Pancreas (tissue), 10 donors: ENCODE results near the gene SMAD2. TPM values are rescaled to one million over a fixed set of nuclear protein-coding genes. Genes with fewer than 3 reads are reported as not detected.

Experiments
- ATAC-seq, 4 donors: fragments of 200-7000 bp; cut with Tn5 transposase; one replicate each; pipeline versions ENCODE4 v1.8.0 to v1.9.1; 2020; ENCODE audit warnings: mild to moderate bottlenecking in 4 of 4, moderate library complexity in 4 of 4
- DNase-seq, 6 donors: peaks; one replicate each; pipeline ENCODE4 v3.0.0-alpha.2; 2020
- FAIRE-seq: peaks from 2 replicates; lab custom pipeline; 2012; peaks lifted over from hg19 to GRCh38; lab: Jason Lieb, UNC
- H3K27ac ChIP-seq, 4 donors: fragments of 200-600 bp; sonication (generic); 1 replicate in 3 of 4; 2 replicates in 1 of 4; pipeline versions ENCODE4 v1.5.0 to v1.8.0; 2020
- H3K27me3 ChIP-seq, 4 donors: fragments of 200-600 bp; one replicate each; pipeline ENCODE4 v1.8.0; 2021
- H3K36me3 ChIP-seq, 3 donors: fragments of 200-600 bp; sonication (generic) in 1 of 3; one replicate each; pipeline versions ENCODE4 v1.5.0 to v1.8.0; 2020 to 2021
- H3K4me1 ChIP-seq, 3 donors: fragments of 200-600 bp; one replicate each; pipeline ENCODE4 v1.8.0; 2021
- H3K4me3 ChIP-seq, 4 donors: fragments of 200-600 bp; sonication (generic) in 2 of 4; one replicate each; pipeline versions ENCODE4 v1.5.0 to v1.8.0; 2020 to 2021
- H3K9me3 ChIP-seq, 4 donors: fragments of 200-600 bp; one replicate each; pipeline ENCODE4 v1.8.0; 2021
- CTCF ChIP-seq, 4 donors: fragments of 200-600 bp; sonication (generic) in 3 of 4; IDR thresholded peaks; one replicate each; pipeline versions ENCODE4 v1.5.0 to v1.8.0; 2021; ENCODE audit warnings: antibody characterized with exemption in 4 of 4
- WGBS, 2 donors: extraction: QIAGEN DNeasy Blood & Tissue Kit; methylation state at CpG; one replicate each; pipeline ENCODE4 v1.1.7; 2013; 5-methylcytosine and 5-hydroxymethylcytosine counted together
- intact Hi-C, 3 donors: fragments of 100-400 bp; cut with DNase I; formaldehyde crosslinking; loops; one replicate each; pipeline versions ENCODE4 v1.11.1 to v1.14.2; 2022
- polyA plus RNA-seq, 2 donors: library from polyadenylated mRNA; stranded (reverse); fragments of 200-250 nt; gene quantifications; one replicate each; pipeline ENCODE4 v1.2.3, GENCODE V29; 2013
- total RNA-seq, 6 donors: library from RNA; stranded (reverse); fragmentation: NEBNext Ultra II Directional in 4 of 6; extraction: Animal tissue kit (Norgen Biotek cat#: 25700) in 4 of 6; gene quantifications; one replicate each; pipeline versions ENCODE4 v1.2.1 to v1.2.4, GENCODE V29; 2021 to 2023
- donor health status: healthy with polysubstance abuse.
- donor health status: DM: no; HTN: no; CAD: no; lungs with moderate emphysema.
- donor health status: DM: no; HTN: no; CAD: no.
- donor health status: control.
- donor health status: control.
- donor health status: Bipolar disorder and iron deficiency.
- donor health status: DM: yes; HTN: yes; CAD: no.
- donor health status: DM: no; HTN: no; CAD: no.
- donor health status: DM: no; HTN: no; CAD: no.
- donor health status: DM: yes; HTN: yes; CAD: no.

The SMAD2 gene
- total and polyA plus RNA-seq, 8 donors = 8.7 to 71.2 (median 46.9) TPM

GRCh38 chr18:47791461-47791985, 138.9 kb downstream of the SMAD2 start:
- Histone ChIP-seq H3K36me3 (no peaks in the 10 kb centered on the region), H3K4me3 (no peak overlapping the region), H3K27ac (no peak overlapping the region), H3K9me3 (no peaks in the 10 kb centered on the region), H3K27me3 (no peaks in the 10 kb centered on the region), H3K4me1 (no peaks in the 10 kb centered on the region)
- TF ChIP-seq CTCF (IDR thresholded peaks at IDR 0.05) = no peak
- FAIRE-seq (no peak), DNase-seq (no peak), ATAC-seq (no peak)
- 45 to 57% methylated on average over 4 of the region's 4 CpGs for WGBS, 2 donors
- intact Hi-C loops = no loop called here

- H3K4me3 ChIP-seq = no peak overlapping the region
Measured at GRCh38 chr18:47790036-47790435, 140.4 kb downstream of the SMAD2 start.

GRCh38 chr18:47788621-47789020, 141.8 kb downstream of the SMAD2 start:
- intact Hi-C loops = no loop called here
- 55 to 59% methylated on average over 3 of the region's 3 CpGs for WGBS, 2 donors
- no peak for TF ChIP-seq CTCF (IDR thresholded peaks at IDR 0.05)
- Histone ChIP-seq H3K27me3 (no peaks in the 10 kb centered on the region), H3K4me1 (no peaks in the 10 kb centered on the region), H3K9me3 (no peaks in the 10 kb centered on the region), H3K27ac (no peak overlapping the region), H3K36me3 (no peaks in the 10 kb centered on the region), H3K4me3 (no peak overlapping the region)
- ATAC-seq (no peak), DNase-seq (no peak), FAIRE-seq (no peak)

More at GRCh38 chr18:47790036-47790435, 140.4 kb downstream of the SMAD2 start:
- Histone ChIP-seq H3K9me3 (no peaks in the 10 kb centered on the region), H3K36me3 (no peaks in the 10 kb centered on the region), H3K4me1 (no peaks in the 10 kb centered on the region), H3K27ac (no peak overlapping the region), H3K27me3 (no peaks in the 10 kb centered on the region)
- intact Hi-C loops = no loop called here
- ATAC-seq = no peak
- WGBS, 2 donors = 71 to 81% methylated on average over 2 of the region's 2 CpGs
- TF ChIP-seq CTCF (IDR thresholded peaks at IDR 0.05) = no peak
- FAIRE-seq = no peak
- DNase-seq = no peak

- FAIRE-seq = no peak
- no peak for ATAC-seq
- no peak for TF ChIP-seq CTCF (IDR thresholded peaks at IDR 0.05)
- no peaks in the 10 kb centered on the region for H3K4me1 ChIP-seq
- intact Hi-C loops = no loop called here
- no peak for DNase-seq
- H3K27me3 ChIP-seq = no peaks in the 10 kb centered on the region
- 71 to 73% methylated on average over 3 of the region's 3 CpGs for WGBS, 2 donors
- H3K4me3 ChIP-seq = no peak overlapping the region
- H3K9me3 ChIP-seq = no peaks in the 10 kb centered on the region
- no peak overlapping the region for H3K27ac ChIP-seq
- H3K36me3 ChIP-seq = no peaks in the 10 kb centered on the region
Measured at GRCh38 chr18:47781561-47781960, 148.9 kb downstream of the SMAD2 start.

GRCh38 chr18:47780011-47780725, 150.3 kb downstream of the SMAD2 start:
- Histone ChIP-seq H3K4me1 (no peaks in the 10 kb centered on the region), H3K9me3 (no peaks in the 10 kb centered on the region), H3K27me3 (no peaks in the 10 kb centered on the region), H3K36me3 (no peaks in the 10 kb centered on the region), H3K27ac (no peak overlapping the region), H3K4me3 (no peak overlapping the region)
- no peak for TF ChIP-seq CTCF (IDR thresholded peaks at IDR 0.05)
- FAIRE-seq (no peak), DNase-seq (no peak), ATAC-seq (no peak)
- intact Hi-C loops = no loop called here
- 74 to 82% methylated on average over 11 of the region's 11 CpGs for WGBS, 2 donors
